ENCODE measurements around the gene NRG3.

Gene NRG3

DNA sequence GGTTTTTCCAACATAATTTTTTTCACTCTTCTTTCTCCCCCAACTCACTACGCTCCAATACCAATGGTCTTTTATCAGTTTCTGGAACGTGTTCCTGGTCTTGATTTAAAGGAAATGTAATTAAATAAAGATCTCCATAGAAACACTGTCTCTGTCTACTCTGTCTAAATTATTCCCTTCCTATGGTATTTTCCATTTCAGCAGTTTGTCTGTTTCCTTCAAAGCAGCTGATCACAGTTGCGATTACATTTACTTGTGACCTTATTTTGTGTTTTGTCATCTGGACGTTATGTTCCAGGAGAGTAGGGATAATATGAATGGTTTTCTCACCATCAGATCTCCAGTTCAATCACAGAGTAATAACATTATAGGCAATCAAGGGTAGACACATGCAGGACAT is 359.2 kb downstream of the NRG3 start:
- DNase-seq = no peak

- no peak for DNase-seq
Observed at GRCh38 chr10:82236084-82236731, 361.2 kb downstream of the NRG3 start.

- DNase-seq = no peak
Observed at GRCh38 chr10:82238291-82238690, 363.3 kb downstream of the NRG3 start.

- DNase-seq = no peak
Observed at GRCh38 chr10:82240408-82240807, 365.4 kb downstream of the NRG3 start.

DNA sequence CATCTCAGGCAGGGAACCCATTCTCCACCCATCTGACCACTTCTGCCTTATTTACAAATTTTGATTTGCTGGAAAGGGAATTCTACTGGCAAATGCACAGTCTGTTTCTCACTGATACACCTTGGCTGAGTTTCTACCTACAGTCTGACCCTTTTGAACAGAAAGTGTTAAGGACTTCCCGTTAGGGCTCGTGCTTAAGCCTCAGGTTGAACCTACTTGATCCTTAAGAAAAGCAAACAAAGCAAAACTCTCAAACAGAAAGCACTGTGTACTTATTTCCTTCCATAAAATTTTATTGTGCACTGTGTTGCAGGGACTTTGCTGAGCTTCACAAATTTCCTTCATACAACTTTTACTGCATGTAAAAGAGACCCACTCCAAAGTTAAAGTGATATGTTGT is 367.8 kb downstream of the NRG3 start:
- no peak for DNase-seq

GRCh38 chr10:82245157-82245556 is 370.2 kb downstream of the NRG3 start:
- no peak for DNase-seq

DNA sequence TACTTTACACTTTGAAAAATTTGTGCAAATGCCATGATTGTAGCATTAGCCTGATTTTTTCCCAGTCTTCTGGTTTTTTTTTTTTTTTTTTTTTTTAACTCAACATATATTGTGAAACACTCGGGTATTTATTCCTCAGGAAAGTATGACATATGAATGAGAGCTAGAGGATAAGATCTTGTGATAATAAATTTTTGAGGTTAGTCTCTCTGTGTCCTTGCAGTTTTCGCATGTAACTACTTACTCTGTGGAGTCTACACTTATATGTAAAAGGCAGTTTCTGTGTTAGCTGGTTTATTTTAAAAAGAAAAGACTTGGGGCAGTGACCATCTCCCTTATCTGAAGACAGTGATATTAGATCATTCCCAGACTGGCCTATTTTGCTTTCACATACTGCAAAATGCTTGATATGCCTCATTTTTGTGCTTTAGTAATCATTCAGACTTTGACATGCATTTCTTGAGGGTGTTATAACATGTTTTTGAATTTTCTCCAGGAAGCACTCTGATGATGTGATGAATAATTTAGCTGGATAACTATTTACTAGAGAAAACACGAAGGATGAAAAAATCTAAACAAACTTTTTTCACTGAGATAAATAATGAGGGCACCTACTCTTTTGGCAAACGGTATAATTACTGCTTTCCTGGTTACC is 371.0 kb downstream of the NRG3 start:
- no peak for DNase-seq

GRCh38 chr10:82249141-82249540 is 374.1 kb downstream of the NRG3 start:
- no peak for DNase-seq

GRCh38 chr10:82251222-82251906 is 376.4 kb downstream of the NRG3 start:
- no peak for DNase-seq

GRCh38 chr10:82252081-82252480 is 377.1 kb downstream of the NRG3 start:
- DNase-seq = no peak

GRCh38 chr10:82254237-82254636 is 379.2 kb downstream of the NRG3 start:
- DNase-seq = no peak

DNA sequence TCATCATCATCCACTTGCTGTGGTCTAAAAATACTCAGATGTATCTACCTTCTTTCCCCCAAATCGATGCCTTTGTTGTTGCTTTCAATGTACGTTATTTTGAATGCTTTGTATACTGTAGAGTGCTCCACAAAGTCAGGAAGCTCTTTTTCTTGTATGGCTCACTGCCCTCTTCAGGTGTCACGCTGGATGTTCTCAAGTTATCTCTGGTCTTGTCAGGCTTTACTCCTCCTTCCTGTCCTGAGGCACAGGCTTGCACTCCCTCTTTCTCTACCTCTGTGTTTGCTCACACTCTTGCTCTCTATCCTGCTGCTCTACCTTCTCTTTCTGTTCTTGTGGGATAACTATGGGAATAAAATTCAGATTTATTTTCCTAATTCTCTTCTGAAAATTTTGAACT is 381.3 kb downstream of the NRG3 start:
- DNase-seq = no peak

DNA sequence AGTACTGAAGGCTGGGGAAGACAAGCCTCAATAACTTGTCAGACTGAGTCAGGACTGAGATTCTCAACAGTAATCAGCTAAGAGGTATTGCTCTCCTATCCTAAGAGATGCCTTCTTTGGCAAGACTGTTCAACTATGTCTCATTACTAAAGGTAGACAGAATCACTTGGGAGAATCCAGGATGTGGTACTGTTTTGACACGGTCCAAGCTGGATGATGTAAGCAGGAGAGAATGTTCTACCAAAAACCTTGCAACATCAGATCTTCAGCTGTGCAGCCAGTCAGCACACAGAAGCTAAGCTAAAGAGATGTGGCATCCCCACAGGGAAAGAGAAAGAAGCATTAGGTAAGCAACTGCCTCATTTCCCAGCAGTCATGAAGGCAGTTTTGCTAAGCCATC is 391.4 kb downstream of the NRG3 start:
- DNase-seq = no peak

- DNase-seq = no peak
Observed at GRCh38 chr10:82267014-82267413, 392.0 kb downstream of the NRG3 start.

DNA sequence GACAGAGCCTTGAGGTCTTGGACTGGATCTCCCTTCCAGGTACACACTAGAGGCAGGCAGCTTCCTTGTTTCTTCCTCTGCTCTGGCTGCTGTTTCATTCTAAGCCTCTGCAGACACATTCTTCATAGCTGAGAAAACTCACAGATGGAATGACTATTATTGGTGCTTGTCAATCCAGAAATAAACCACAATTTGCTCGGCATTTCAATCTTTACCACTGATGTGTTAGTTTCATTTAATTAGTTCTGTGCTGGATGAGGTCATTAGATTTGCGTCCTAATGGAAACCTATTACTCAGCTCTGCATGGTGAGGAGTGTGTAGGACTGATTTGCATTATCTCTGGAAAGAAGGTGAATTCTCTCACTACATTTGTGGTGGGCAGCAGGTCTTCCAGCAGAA is 392.5 kb downstream of the NRG3 start:
- DNase-seq = no peak

DNA sequence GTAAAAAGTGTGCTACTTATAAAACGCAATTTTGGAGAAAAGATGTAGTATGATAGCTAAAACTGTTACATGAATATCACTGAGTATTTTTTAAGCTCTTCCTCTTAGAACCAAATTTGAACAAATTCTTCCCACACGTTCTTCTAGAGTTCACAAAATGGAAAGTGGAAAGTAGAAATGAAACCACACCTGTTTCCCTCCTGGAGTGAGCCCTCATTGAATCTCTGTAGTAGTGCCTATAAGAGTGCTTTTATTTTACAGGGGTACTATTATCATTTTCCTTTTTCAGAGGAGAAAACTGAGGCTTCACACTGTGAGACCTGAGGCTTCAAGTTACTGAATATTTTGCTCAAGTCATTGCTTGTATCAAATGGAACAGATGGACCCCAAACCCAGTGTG is 393.0 kb downstream of the NRG3 start:
- no peak for DNase-seq

- DNase-seq = no peak
Observed at GRCh38 chr10:82277591-82277990, 402.6 kb downstream of the NRG3 start.

DNA sequence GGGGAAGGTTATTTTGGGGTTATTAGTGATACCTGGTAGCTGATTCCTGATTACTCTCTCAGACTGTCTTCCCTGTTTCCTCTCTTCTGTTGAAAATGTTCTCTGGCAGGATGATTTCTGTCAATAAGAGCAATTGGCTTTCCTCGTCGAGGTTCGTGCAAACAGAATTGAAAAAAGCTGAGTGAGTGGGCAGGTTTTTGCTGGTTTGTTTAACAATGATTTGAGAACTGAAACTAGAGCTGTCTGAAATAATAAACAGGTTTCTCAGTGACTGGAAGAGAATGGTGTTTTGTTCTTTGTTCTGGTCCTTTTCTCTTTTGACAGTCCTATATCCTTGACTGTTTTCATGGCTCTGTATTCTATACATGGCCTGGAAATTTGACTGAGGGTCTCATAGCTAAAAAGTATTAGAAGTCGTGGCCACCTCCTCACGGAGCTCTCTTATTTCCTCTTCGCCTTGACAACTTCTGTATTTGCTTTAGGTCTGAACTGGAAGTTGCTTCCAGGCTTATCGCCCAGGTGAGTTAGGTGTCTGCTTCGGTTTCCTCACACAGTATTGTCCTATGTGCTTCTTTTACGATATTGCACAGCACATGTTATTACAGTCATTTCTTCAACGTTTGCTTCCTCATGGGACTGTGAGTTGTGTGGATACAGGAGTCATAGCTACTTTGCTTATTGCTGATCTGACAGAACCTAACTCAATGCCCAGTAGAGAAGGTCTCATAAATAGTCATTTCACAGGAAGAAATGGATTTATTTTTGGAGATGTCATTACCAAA is 403.6 kb downstream of the NRG3 start:
- DNase-seq = no peak

GRCh38 chr10:82282782-82283456 is 407.9 kb downstream of the NRG3 start:
- no peak for DNase-seq

GRCh38 chr10:82284180-82284579 is 409.2 kb downstream of the NRG3 start:
- no peak for DNase-seq

DNA sequence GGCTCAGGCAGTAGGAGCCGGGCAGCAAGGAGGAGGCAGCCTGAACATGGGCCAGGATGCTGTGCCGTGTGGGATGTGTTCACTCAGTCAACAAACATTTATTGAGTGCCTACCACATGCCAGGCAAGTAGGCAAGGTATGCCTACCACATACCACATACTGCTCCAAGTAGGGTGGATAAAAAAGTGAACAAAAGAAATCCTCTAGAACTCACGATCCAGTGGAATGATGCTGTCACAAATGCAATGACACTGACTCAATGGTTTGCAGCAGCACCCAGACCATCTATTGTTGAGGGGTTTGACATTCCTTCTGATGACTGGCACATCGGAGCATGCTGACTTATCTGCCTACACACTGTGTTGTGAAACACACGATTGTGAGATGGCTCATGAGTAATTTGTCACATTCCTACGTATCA is 413.5 kb downstream of the NRG3 start:
- no peak for DNase-seq

DNA sequence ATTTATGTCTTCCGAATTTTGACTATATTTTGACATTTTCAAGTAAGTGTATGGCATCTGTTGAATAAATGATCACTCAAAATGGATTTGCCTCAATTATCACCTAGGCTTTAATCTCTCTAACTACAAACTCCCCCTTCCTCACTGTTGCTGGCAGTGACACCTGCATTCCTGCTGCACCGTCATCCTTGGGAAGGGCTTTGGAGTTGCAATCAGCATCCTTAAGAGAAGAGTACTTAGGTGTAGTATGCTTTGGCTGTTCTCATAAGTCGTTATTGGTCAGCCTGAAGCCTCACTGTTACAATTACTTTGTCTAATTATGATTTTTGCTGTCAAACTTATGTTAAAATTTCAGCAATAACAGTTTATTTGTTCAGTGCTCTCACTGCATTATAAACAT is 415.0 kb downstream of the NRG3 start:
- no peak for DNase-seq

- no peak for DNase-seq
Observed at GRCh38 chr10:82294874-82295378, 419.9 kb downstream of the NRG3 start.

Data from hematopoietic multipotent progenitor cell treated with erythropoietin and hydrocortisone succinate and interleukin-3 and kit ligand, for 8 days (in vitro differentiated cells).